ENCODE data around the gene DIAPH2. TPM values are rescaled to one million over a fixed set of nuclear protein-coding genes. Genes with fewer than 3 reads are reported as not detected.

Gene DIAPH2
- total RNA-seq, 1 donor from 2014 or later = 9.8 TPM

DNA sequence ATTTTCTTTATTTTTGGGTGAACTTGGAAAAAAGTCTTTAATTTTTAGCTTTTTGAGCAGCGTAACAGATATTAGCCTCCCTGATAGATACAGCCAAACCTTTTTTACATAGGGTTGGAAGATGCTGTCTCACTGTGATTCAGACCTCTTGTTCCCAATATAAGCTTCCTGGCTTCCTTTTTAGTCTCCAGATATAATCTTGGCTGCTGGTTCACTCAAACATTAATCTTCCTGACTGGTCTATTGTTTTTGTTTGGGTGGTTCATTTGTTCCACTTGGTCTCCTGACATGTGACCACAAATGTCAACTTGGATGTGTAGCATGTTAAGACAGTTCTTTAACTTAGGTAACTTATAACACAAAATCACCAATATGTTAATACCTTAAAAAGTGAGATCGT is 222.1 kb downstream of the DIAPH2 start:
- ATAC-seq (no peak), DNase-seq (no peak)
- intact Hi-C loops (cut with micrococcal nuclease) = no loop called here

DNA sequence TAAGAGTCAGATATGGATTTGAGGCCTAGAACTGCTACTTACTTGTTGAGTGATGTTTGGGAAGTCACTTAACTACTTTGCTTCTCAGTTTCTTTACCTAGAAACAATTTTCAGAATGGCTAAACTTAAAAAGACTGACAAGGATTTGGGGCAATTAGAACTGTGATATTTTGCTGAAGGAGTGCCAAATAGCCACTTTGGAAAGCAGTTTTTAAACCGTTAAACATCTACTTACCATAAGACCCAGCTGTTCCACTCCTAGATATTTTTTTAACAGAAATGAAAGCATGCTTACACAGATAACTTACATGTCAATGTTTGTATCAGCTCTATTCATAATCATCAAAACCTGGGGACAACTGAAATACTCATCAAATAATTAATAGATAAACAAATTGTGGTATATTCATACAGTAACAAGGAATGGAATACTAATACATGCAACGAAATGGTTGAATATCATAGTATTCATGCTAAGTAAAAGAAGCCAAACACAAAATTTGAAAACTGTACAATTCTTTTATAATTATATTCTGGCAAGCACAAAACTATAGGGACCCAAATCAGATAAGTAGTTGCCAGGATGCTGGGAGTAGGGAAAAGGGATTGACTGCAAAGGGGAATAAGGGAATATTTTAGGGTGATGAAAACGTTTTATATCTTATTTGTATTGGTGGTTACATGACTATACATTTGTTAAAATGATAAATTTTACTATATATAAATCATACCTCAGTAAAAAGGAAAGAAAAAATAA is 223.1 kb downstream of the DIAPH2 start:
- DNase-seq = no peak
- intact Hi-C loops (cut with micrococcal nuclease) = no loop called here
- ATAC-seq = no peak

DNA sequence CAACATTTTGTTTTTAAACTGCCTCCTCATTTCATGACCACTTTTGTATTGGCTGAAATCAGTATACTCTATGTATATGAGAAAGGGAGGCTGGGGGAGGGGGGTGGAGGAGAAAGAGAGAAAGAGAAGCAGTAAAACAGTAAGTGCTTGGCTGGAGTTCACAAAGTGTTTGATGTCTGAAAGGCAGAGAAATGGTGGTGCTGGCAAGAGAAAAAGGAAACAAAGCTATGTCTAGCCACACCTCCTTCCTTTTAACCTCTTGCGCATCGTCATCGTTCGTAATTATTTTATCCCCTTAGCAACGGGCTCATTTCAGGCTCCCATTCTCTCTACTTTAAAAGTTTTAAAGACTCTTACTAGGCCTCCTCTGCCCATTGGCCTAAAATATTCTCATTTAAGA is 224.6 kb downstream of the DIAPH2 start:
- ATAC-seq = no peak
- intact Hi-C loops (cut with micrococcal nuclease) = no loop called here

DNA sequence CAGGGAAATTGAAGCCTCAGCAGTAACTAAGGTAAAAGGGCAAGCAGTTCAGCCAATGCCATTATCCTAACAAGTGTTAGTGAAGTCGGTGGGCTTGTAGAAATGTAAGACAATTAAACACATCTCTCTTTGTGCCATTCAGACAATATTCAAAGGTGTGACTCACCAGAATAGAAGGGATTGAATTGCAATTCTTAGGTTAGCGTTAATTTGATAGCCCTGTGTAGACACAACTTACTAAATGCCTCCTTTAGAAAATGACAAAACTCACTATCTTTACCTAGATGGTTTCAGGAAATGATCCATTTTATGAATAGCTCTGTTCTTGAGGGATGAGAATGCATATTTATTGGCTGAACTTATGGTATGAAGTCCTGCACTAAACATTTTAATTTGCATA is 234.2 kb downstream of the DIAPH2 start:
- DNase-seq = no peak
- intact Hi-C loops (cut with micrococcal nuclease) = no loop called here
- ATAC-seq = no peak

More for the DNA sequence above, 224.6 kb downstream of the DIAPH2 start:
- DNase-seq = no peak

DNA sequence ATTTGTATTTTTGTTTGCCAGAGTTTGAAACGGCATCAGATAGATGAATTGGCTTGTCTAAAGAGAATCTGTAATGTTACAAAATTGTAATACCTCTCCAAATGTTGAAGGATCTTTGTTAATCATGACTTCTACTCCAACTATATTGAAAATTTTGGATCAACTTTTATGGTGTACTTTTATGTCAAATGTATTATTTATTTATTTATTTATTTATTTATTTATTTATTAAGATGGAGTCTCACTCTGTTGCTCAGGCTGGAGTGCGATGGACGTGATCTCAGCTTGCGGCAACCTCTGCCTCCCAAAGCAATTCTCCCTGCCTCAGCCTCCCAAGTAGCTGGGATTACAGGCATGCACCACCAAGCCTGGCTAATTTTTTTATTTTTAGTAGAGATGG is 235.0 kb downstream of the DIAPH2 start:
- intact Hi-C loops (cut with micrococcal nuclease) = no loop called here
- ATAC-seq (no peak), DNase-seq (no peak)

DNA sequence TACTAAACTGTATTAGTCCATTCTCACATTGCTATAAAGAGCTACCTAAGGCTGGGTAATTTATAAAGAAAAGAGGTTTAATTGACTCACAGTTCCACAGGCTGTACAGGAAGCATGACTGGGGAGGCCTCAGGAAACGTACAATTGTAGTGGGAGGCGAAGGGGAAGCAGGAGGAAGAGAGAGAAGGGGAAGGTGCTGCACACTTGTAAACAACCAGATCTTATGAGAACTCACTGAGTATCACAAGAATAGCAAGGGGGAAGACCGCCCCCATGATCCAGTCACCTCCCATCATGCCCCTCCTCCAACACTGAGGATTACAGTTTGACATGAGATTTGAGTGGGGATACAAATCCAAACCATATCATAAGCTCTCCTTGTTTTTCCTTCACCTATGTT is 239.9 kb downstream of the DIAPH2 start:
- ATAC-seq (no peak), DNase-seq (no peak)
- intact Hi-C loops (cut with micrococcal nuclease) = no loop called here

DNA sequence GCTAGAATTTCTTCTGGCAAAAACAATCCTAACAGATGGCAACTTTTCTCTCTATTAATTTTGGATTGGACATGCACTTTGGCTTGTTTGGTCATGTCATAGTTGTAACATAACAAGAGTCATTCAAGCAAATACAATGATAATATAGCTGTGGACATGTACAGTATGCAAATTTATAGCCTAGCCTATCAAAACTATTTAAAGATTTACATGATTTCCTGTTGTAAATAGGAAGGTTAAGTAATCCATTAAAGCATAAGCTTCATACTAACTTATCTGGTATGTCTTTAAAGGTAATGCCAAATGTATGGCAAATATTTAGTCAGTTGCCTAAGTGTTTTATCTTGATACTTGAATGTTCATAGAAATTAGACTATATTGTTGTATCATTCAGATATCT is 244.4 kb downstream of the DIAPH2 start:
- ATAC-seq (no peak), DNase-seq (no peak)
- intact Hi-C loops (cut with micrococcal nuclease) = no loop called here

DNA sequence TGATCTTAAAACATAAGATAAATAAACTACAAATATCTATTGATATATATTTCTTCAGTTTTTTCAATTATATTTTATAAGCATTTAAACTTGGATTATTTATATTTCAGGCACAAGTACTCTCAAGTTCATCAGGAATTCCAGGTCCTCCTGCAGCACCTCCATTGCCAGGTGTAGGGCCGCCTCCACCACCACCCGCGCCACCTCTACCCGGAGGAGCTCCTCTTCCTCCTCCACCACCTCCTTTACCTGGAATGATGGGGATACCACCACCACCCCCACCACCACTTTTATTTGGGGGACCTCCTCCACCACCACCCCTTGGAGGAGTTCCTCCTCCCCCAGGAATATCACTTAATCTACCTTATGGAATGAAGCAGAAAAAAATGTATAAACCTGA is 273.1 kb downstream of the DIAPH2 start:
- DNase-seq = no peak
- no peak for ATAC-seq
- intact Hi-C loops (cut with micrococcal nuclease) = no loop called here

DNA sequence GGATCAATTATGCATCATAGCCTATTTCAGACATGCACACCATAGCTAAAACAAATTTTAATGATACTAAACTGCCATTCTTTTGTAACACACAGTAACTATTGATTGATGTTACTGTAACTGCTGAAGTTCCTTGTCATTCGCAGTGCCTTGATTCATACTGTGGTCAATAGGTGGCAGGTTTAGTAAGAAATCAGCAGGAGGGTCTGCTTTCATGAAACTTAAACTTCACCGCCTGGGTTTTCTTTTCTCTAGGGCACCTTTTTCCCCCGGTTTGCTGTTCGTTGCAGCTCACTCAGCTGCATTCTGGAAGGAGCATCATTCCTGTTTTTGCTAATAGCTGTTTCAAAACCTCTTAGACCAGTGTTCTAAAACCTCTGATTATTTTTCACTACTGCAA is 287.2 kb downstream of the DIAPH2 start:
- intact Hi-C loops (cut with micrococcal nuclease) = no loop called here
- no peak for ATAC-seq
- DNase-seq = no peak

DNA sequence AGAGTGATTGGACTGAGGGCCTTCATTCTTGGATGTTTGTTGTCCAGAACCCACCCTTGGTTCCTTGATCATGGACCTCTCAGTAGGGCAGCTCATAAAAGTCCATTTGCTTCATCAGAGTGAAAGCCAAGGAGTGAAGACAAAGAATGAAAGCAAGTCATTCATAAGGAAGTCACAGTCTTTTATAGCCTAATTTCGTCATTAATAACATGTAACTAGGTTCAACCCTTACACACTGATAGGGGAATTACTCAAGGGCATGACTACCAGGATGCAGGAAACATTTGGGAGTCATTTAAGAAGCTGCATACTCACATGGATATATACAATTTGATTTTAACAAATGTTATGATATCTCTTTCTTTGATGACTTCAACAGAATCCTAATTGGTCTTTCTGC is 294.3 kb downstream of the DIAPH2 start:
- ATAC-seq = no peak
- no peak for DNase-seq
- intact Hi-C loops (cut with micrococcal nuclease) = no loop called here

DNA sequence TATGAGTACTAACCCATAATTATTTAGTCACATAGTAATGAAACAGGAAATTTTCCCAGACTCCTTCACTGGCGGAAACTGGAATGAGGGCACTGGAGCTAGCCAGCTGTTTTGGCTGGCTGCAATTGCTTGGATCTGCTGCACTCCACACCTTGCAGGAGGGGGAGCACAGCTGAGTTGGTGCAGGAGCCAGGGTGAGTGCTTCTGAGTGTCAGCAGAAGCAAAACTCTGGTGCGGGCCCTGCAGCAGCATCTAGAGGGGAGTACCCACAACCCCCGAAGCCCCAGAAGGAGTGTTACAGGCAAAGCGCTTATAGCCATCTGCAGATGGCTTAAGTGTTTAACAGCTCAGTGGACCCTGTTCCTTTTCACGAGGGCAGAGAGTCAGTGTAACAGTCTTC is 295.1 kb downstream of the DIAPH2 start:
- peak; percentile 38 for ATAC-seq
- no peak for DNase-seq
- intact Hi-C loops (cut with micrococcal nuclease) = no loop called here

DNA sequence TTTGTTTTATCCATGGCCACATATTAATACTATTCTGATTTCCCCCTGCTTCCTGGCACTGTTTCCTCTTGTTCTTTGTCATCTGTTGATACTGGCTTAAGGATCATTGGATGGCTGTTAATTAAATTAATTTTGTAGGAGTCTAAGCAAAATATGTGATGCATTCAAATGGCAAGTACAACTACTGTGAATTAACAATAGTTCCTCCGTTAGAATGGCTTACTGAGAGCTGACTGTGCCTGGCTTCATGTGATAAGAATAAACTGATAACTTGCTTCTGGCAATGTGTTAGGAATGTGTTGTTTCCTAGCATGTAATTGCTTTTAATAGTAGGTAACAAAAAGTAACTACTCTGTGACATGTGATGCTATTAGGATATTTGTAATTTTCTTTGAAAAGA is 297.5 kb downstream of the DIAPH2 start:
- ATAC-seq (peak; percentile 48), DNase-seq (no peak)
- intact Hi-C loops (cut with micrococcal nuclease) = no loop called here

DNA sequence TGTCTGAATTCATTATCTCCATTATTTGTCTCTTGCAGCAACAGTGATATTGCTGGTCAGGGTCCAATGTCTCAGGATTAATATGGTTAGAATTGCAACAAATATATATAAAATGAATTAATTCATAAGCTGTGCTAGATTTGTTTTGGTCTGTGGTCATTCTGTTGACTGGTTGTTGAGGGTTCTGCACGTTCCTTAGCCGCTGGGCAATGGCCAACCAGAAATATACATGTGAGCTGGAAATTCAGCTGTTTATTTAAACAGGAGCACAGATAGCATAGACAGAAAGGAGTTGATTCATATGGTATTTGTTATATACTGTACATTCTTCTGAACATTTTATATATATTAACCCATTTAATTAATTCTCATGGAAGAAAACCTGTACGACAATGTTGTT is 299.9 kb downstream of the DIAPH2 start:
- intact Hi-C loops (cut with micrococcal nuclease) = no loop called here
- DNase-seq (no peak), ATAC-seq (no peak)

DNA sequence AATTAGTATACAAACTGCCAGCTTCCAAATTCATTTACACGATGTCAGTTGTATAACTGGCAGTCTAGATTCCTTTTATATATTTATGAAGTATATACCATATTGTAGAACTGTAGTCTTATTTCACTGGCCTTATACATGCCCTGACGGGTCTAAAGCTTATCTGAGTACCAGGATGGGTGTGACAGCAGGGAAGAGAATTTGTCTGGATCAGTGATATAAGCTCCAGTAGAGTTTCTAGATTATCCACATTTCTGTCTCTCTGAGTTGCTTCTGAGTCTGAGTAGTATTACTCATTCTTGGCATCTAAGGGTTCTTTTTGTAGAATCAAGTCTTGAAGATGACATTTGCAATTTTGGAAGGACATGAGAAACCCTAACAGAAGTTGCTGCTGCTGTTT is 300.4 kb downstream of the DIAPH2 start:
- DNase-seq (no peak), ATAC-seq (no peak)
- intact Hi-C loops (cut with micrococcal nuclease) = no loop called here

DNA sequence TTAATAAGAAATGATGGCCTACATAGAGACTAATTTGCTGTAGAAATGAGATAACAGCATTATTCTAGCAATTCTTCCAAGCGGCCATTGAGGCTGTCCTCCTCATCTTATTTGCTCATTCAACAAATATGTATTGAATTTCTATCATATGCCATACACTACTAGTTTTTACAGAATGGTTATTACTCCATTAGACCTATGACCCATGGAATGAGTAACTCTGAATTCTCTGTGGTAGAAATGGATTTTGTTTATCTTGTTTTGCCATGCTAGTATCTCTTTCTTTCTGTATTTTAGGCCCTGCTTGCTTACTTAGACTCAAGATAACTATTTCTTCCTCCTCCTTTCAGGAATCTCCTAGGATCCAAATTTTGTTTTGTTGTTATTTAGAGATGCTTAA is 302.6 kb downstream of the DIAPH2 start:
- DNase-seq = no peak
- no peak for ATAC-seq
- intact Hi-C loops (cut with micrococcal nuclease) = no loop called here

DNA sequence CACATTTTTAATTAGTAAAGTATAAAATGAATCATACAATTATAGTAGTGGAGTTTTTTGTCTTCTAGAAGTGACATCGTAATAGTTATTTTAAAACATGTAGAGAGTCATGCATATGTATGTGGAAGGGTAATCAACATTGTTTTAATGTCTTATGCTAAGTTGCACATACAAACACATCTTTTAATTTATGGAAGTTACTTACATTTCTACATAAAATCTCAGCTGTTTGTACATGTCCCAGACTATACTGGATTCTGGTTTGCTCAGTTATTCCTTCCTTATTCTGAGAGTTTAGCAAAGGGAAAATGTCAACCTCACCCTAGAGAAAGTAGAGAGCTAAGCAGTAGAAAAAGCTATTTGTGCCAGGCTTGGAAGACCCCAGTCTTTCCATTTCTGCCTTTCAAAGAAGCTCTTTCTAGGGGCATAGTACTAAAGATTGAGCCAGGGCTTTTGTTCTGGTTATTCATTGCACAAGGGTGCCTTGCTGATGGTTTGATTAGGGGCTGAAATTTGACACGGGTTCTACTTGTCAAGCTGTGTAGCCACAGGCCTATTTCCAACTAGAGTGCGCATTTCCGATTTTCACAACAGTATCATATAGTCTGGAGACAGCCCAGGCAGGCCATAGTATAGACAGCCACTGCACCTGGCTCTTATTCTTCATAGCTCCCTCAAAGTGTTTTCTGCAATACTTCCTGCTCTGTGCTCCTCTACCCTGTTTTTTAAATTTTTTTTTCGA is 305.4 kb downstream of the DIAPH2 start:
- no peak for DNase-seq
- ATAC-seq = no peak
- intact Hi-C loops (cut with micrococcal nuclease) = no loop called here

DNA sequence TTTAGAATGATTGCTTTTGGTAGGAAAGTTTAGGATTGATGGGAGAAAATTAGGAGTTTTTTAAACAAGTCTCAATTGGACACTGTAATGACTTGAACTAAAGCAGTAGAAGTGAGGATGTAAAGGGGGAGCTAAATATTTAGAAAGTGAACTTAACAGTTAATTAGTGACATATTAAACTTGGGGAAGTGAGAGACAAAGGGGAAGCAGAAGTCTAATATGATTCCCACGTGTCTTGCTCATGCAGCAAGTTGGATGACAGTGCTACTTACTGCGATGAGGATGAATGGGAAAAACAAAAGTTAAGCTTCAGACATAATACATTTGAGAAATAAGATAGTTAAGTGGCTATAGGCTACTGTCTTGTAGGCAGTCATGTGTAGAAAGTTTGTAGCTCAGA is 309.5 kb downstream of the DIAPH2 start:
- no peak for ATAC-seq
- intact Hi-C loops (cut with micrococcal nuclease) = no loop called here
- DNase-seq = no peak

DNA sequence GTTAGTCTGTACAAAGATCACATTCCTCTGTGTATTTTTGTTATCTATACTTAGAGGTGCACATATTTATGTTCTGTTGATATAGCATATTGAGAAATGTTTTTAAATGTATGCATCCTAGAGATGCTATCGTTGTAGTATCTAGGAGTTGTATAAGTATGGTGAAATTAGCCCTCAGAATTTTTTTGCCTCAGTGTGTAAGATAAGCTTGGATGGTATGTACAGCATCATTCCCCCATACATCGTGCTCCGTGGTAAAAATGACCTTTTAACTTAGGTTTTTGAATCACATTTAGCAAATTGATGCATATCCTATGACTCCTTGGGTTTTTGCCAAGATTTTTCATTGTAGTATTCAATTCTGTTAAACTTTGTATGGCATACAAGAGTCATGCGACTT is 312.6 kb downstream of the DIAPH2 start:
- ATAC-seq (no peak), DNase-seq (no peak)
- intact Hi-C loops (cut with micrococcal nuclease) = no loop called here

DNA sequence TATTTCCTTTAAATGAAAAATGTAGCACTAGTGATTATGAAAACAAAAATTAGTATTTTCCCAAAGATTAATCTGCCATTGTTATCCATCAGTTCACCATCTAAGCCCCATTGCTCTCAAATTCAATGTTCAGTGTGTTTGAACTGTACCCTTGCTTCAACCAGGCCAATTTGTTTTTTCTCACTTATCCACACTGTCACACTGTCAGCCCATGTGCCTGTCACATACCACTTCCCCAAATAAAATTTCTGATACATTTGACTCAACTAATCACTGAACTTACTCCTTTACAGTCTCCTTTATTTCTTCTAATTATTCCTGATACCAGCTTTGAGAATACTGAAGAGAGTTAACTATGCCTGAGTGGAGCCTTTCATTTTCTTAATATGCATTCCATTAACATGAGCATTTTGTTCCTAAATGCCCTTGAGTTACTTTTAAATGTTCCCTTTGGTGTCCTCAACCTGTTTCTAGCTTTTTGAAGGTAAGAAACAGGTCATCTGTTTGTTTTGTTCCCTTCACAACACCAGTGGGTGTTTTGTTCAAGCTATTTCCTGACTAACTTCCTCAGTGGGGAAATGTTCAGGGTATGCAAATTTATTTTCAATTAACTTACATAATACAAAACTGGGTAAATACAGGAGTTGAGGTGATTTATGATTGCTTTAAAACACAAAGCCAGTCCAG is 316.2 kb downstream of the DIAPH2 start:
- no peak for ATAC-seq
- DNase-seq = no peak
- intact Hi-C loops (cut with micrococcal nuclease) = no loop called here

DNA sequence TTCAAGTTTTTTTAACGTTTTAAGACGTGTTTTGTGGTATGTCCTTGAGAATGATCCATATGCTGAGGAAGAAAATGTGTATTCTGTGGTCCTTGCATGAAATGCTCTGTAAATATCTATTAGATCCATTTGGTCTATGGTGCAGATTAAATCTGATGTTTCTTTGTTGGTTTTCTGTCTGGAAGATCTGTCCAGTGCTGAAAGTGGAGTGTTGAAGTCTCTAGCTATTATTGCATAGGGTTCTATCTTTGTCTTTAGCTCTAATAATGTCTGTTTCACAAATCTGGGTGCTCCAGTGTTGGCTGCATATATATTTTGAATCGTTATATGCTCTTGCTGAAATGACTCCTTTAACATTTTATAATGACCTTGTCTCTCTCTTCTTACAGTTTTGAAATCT is 321.5 kb downstream of the DIAPH2 start:
- intact Hi-C loops (cut with micrococcal nuclease) = no loop called here
- DNase-seq (no peak), ATAC-seq (no peak)

DNA sequence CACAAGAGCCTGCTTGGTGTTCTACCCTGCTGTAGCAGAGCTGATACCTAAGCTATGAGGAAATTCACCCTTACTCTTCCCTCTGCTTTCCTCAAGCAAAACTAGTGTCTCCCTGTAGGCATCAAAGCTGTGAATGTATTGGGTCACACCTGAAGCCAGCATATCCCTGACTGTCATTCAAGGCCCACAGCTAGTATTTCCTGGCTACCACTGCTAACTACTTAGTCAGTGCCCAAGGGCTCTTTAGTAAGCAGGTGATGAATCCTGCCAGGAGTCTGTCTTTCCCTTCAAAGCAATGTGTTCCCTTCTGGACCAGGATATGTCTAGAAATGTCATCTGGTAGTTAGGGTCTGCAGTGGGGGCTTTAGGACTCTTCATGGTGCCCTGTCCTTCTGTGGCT is 324.7 kb downstream of the DIAPH2 start:
- DNase-seq = no peak
- intact Hi-C loops (cut with micrococcal nuclease) = no loop called here
- no peak for ATAC-seq

All from left ventricle myocardium superior (tissue), 1 donor.